ENCODE results near the gene DGKB.

DNA sequence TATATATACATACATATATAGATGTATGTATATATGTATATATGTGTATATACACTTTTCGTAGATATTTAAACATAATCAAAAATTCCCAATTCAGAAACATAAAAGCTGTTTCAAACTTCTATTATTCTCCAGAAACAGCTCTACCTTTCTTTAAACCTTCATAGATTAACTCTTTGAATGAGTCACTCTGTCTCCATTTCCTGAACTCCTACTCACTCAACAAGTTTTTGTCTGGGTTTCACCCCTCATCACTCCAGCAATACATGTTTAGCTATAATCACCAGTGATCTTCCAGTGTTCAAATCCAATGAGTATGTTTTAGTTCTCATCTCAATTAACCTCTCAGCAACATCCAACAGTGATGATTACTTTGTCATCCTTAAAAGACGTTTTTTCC, 9.6 kb downstream of the DGKB start:
- TF ChIP-seq, protein P1, sequence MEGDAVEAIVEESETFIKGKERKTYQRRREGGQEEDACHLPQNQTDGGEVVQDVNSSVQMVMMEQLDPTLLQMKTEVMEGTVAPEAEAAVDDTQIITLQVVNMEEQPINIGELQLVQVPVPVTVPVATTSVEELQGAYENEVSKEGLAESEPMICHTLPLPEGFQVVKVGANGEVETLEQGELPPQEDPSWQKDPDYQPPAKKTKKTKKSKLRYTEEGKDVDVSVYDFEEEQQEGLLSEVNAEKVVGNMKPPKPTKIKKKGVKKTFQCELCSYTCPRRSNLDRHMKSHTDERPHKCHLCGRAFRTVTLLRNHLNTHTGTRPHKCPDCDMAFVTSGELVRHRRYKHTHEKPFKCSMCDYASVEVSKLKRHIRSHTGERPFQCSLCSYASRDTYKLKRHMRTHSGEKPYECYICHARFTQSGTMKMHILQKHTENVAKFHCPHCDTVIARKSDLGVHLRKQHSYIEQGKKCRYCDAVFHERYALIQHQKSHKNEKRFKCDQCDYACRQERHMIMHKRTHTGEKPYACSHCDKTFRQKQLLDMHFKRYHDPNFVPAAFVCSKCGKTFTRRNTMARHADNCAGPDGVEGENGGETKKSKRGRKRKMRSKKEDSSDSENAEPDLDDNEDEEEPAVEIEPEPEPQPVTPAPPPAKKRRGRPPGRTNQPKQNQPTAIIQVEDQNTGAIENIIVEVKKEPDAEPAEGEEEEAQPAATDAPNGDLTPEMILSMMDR (IDR thresholded peaks at IDR 0.05), result no peak
- TF ChIP-seq POLR2AphosphoS5 (IDR thresholded peaks at IDR 0.05; ENCODE audit: low read depth, low read length) (no peak), TCF7L2 (IDR thresholded peaks at IDR 0.05; ENCODE audit: low read depth, low read length) (no peak)
- TF ChIP-seq, protein P2, sequence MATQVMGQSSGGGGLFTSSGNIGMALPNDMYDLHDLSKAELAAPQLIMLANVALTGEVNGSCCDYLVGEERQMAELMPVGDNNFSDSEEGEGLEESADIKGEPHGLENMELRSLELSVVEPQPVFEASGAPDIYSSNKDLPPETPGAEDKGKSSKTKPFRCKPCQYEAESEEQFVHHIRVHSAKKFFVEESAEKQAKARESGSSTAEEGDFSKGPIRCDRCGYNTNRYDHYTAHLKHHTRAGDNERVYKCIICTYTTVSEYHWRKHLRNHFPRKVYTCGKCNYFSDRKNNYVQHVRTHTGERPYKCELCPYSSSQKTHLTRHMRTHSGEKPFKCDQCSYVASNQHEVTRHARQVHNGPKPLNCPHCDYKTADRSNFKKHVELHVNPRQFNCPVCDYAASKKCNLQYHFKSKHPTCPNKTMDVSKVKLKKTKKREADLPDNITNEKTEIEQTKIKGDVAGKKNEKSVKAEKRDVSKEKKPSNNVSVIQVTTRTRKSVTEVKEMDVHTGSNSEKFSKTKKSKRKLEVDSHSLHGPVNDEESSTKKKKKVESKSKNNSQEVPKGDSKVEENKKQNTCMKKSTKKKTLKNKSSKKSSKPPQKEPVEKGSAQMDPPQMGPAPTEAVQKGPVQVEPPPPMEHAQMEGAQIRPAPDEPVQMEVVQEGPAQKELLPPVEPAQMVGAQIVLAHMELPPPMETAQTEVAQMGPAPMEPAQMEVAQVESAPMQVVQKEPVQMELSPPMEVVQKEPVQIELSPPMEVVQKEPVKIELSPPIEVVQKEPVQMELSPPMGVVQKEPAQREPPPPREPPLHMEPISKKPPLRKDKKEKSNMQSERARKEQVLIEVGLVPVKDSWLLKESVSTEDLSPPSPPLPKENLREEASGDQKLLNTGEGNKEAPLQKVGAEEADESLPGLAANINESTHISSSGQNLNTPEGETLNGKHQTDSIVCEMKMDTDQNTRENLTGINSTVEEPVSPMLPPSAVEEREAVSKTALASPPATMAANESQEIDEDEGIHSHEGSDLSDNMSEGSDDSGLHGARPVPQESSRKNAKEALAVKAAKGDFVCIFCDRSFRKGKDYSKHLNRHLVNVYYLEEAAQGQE (IDR thresholded peaks at IDR 0.05; ENCODE audit: insufficient read depth in 1 of 2, low read depth in 2 of 2, low read length in 1 of 2), result no peak
